HL-60 (cell line): ENCODE measurements around the gene WDCP.

Experiments
- CTCF ChIP-seq: IDR thresholded peaks from one replicate; pipeline ENCODE4 v1.5.1; 2011; ENCODE audit warnings: low read length, control low read depth, inconsistent platforms; ENCODE audit not compliant: insufficient read depth
- GABPA ChIP-seq: IDR thresholded peaks from 2 replicates; pipeline ENCODE4 v1.6.1; 2012; ENCODE audit warnings: low read depth
- POLR2AphosphoS5 ChIP-seq: IDR thresholded peaks from 2 replicates; pipeline ENCODE4 v1.6.1; 2012; ENCODE audit warnings: low read depth
- REST ChIP-seq: IDR thresholded peaks from 2 replicates; pipeline ENCODE4 v1.6.1; 2012; ENCODE audit warnings: low read depth; ENCODE audit not compliant: insufficient replicate concordance
- SPI1 ChIP-seq: IDR thresholded peaks from 2 replicates; pipeline ENCODE4 v1.6.1; 2012; ENCODE audit warnings: low read depth, mild to moderate bottlenecking, borderline replicate concordance

- TF ChIP-seq CTCF (no peak), REST (no peak), POLR2AphosphoS5 (no peak), GABPA (no peak), SPI1 (no peak)
These were observed 28.1 kb upstream of the WDCP start for GRCh38 chr2:24075259-24075658.
